ENCODE measurements around the gene COQ5.
A peak's percentile ranks its signal among the peaks of the same experiment; 100 is the strongest.
"Not testable (repeated sequence)": the region's sequence is repeated elsewhere in the genome, so short reads cannot be mapped to it uniquely, and the experiment has no call there.

The COQ5 gene
- 3.4 to 12.7 reads per million in 2 donors for total RNA-seq

DNA sequence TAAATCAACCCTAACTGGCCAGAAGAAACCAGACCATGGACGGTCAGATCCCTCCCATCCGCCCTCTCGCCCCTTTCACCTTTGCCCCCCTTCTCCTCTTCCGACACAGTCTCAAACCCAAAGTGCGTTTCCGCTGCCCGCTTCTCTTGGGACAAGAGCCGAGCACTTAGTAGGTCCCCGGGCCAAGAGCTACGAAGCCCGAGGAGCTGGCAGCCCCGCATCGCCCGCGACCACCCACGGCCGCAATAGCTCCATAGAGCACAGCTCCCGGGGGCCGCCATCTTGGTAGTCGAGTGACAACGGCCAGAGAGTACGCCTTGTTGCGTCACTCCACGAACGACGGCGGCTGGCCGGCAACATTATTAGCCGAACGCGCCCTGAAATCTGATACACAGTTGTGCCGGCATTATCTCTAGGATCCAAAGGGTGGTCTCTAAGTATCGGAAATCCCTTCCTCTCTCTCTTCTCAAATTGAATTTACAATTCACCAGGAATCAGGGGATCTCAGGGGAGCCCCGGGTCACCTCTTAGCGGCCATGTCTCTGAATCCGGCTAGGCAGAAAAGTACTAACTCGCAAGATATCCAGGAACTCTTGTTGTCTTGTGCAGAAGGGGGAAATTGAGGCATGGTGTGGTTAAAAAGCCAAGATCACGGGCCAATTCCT is at the start of gene COQ5:
Gene COQ5, minus strand, starts transcription at position 298 of the 665 bp plus-strand sequence. Its CDS starts 17 bp downstream, at position 281.
- DNase-seq = peak; percentile 63 to 89 (median 73)

- DNase-seq = no peak
Measured at GRCh38 chr12:120574106-120574505, 45.1 kb upstream of the COQ5 start.

DNA sequence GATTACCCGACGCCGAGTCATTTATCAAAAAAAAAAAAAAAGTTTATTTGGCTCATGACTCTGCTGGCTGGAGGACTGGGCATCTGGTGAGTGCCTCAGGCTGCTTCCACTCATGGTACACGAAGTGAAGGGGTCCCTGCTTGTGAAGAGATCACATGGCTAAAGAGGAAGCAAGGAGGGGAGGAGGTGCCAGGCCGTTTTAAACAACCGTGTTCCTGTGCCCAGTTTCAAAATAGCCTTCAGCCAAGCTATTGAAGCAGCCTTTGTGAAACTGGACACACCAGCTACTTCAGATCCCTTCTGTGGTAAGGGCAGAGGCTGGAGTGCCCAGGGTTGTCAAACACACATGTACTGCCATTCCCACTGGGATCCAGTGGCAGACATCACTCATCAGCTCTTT is 44.6 kb upstream of the COQ5 start:
- no peak for DNase-seq

DNA sequence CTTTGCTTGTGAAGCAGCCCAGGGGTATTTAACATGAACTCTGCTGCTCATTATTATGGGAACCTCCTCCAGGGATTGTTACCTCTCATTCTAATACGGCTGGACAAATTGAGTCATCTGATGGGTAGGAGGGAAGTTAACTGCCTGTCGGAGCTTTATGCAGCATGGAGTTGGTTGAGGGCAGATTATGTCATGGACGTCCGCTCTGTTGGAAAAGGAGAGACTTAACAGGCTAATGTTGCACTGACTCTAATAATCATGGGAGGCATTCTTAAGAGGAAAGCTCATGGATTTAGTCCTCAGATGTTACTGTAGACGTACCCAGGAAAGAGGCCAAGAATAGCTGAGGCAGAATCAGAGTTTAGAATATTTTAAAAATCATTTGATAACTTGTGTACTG is 42.3 kb upstream of the COQ5 start:
- DNase-seq = no peak

DNA sequence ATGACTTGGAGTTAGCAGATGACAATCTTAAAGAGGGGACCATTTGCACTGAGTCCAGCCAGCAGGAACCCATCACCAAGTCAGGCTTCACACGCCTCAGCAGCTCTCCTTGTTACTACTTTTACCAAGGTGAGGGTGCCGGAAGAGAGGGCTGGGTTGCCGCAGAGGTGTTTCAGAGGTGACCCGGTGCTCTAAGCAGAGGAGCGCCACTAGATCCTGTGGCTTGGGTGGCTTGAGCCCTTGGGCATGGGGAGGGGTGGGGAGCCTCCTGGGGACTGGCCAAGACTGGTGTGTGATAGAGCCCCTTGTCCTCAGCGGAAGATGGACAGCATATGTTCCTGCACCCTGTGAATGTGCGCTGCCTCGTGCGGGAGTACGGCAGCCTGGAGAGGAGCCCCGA is 34.5 kb upstream of the COQ5 start:
- no peak for DNase-seq

- no peak for DNase-seq
Measured at GRCh38 chr12:120562906-120563305, 33.9 kb upstream of the COQ5 start.

GRCh38 chr12:120557589-120557988 is 28.6 kb upstream of the COQ5 start:
- no peak for DNase-seq

- DNase-seq = no peak
Measured at GRCh38 chr12:120554678-120555077, 25.7 kb upstream of the COQ5 start.

- DNase-seq = no peak
Measured at GRCh38 chr12:120546050-120546386, 17.1 kb upstream of the COQ5 start.

GRCh38 chr12:120544691-120545090 is 15.7 kb upstream of the COQ5 start:
- no peak for DNase-seq

- DNase-seq = no peak
Measured at GRCh38 chr12:120542166-120542565, 13.2 kb upstream of the COQ5 start.

- DNase-seq = peak in 1 of 5 experiments; percentile 77
Measured at GRCh38 chr12:120540445-120540844, 11.5 kb upstream of the COQ5 start.

GRCh38 chr12:120539303-120539702 is 10.3 kb upstream of the COQ5 start:
- peak in 1 of 5 experiments; percentile 41 for DNase-seq

GRCh38 chr12:120538281-120539156 is 9.6 kb upstream of the COQ5 start:
- no peak for DNase-seq

DNA sequence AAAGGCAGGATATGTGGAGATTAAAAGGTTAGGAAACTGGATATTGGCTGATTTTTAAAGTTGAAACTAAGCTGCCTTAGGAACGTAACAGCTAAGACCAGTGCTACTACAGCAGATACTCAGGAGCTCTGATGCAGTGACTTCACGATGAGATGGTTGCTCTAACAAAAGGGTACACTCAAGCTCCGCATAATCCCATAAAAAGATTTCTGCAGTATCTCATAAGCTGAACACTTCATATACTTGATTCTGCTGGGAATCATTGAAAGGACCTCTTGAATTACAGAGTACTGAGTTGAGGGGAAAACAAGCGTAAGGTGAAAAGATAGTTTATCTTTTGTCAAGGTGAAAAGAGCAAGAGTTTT is 8.9 kb upstream of the COQ5 start:
- DNase-seq = no peak

DNA sequence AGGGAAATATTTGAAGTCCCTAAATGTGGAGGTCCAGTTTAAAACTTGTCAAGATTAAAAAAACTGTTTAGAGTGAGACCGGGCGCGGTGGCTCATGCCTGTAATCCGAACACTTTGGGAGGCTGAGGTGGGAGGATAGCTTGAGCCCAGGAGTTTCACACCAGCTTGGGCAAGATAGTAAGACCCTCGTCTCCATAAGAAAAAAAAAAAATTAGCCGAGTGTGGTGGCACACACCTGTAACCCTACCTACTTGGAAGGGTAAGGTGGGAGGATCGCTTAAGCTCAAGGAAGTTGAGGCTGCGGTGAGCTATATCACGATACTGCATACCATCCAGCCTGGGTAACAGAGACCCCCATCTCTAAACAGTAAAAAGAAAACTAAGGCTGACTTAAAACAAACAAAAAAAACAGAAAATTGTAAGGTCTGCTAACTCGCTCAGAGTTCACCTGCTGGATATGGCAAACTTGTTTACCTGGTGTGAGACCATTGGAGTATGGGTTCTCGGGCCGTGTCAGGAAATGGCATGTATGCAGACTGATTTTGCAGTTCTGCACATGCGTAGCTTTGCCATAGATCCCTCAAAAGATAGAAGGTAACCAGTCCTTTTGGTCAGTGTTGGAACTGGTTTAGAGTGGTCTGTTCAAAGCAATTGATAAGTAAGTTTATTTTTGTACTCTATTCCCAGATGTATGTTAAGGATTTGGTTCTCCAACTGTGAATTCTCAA is 7.3 kb upstream of the COQ5 start:
- peak in 2 of 5 experiments; percentile 9 to 64 for DNase-seq

- peak; percentile 22 to 64 (median 30) for DNase-seq
Measured at GRCh38 chr12:120534703-120535655, 6.0 kb upstream of the COQ5 start.

DNA sequence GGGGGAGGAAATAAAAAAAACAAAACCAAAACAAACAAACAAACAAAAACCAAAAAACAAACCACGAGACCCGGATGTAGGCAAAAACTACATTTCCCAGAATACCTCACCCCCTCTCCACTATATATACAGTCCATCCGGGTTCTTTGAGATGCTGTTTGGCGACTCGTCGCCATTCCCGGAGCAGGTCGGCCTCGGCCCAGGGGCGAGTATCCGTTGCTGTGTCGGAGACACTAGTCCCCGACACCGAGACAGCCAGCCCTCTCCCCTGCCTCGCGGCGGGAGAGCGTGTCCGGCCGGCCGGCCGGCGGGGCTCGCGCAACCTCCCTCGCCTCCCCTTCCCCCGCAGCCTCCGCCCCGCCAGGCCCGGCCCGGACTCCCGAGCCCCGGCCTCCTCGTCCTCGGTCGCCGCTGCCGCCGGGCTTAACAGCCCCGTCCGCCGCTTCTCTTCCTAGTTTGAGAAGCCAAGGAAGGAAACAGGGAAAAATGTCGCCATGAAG is 5.3 kb upstream of the COQ5 start, which contains the start of gene RNF10:
Gene RNF10, plus strand, starts transcription at position 154 of the 500 bp plus-strand sequence. CDS start 456 bp downstream, outside the sequence.
- DNase-seq = peak; percentile 48 to 92 (median 68)

DNA sequence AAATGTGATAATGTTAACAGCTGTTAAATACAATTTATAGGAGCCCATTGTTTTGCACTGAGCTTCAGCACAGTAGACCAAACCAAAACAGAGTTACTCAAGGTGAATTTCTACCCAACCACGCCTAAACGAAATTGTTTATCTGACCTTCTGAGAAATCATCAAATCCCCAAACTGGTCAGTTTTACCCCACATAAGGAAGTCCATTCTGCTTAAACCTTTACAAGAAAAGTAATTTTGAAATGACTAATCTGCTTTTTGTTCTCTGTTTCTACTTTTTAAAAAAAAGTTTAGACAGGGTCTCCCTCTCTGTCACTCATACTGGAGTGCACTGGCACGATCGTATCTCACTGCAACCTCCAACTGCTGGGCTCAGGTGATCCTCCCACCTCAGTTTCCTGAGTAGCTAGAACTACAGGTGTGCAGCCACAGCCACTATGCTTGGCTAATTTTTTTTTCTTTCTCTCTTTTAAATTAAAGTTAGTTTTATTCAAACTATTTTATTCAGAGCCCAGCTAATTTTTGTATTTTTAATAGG is 3.8 kb upstream of the COQ5 start:
- DNase-seq = peak in 1 of 5 experiments; percentile 34

DNA sequence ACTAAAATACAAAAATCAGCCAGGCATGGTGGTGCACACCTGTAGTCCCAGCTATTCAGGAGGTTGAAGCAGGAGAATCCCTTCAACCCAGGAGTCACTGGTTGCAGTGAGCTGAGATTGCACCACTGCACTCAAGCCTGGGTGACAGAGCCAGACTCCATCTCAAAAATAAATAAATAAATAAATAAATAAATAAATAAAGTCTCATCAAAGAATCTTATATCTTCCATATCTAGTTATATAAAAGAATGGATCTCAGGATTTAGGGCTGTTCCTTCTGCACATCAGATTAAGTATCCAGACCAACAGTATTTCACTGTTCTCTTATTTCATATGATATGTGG is 1.4 kb upstream of the COQ5 start:
- not testable (repeated sequence) for DNase-seq

- DNase-seq = no peak
Measured at GRCh38 chr12:120529641-120530417, 871 bp upstream of the COQ5 start.

All from T-helper 2 cell (primary cell).